Stimulated activated CD8-positive, alpha-beta memory T cell treated with anti-CD3 and anti-CD28 coated beads, Interleukin-7, amount 100 ng/mL, for 4 hours (primary cell): ENCODE results near the gene SLC26A2.

Experiments used
- DNase-seq, 2 donors: peaks; one replicate each; pipeline ENCODE4 v3.0.0-alpha.2; 2020; ENCODE audit warnings: low read depth in 2 of 2

SLC26A2 gene

DNA sequence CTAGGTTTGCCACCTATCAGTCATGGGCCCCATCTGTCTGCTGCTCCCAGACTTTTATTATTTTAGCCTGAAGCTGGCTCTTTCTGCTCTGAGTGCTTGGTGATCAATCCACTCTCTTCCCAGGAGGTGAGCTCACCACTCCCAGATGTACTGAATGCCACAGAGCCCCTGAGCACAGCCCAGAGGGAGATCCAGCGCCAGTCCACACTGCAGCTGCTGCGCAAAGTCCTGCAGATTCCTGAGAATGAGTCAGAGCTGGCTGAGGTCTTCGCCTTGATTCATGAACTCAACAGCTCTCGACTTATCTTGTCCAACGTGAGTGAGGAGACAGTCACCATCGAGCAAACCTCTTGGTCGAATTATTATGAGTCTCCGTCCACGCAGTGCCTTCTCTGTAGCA lies 76.0 kb downstream of the SLC26A2 start:
- DNase-seq: no peak
